Liver (tissue), 9 donors: Measurements from ENCODE around the gene HAPLN2. TPM values are rescaled to one million over a fixed set of nuclear protein-coding genes. Genes with fewer than 3 reads are reported as not detected.
A peak's percentile ranks its signal among the peaks of the same experiment; 100 is the strongest.

Source experiments
- DNase-seq: peaks from one replicate; pipeline ENCODE4 v3.0.0-alpha.2; 2017; ENCODE audit warnings: low spot score
- H3K27ac ChIP-seq, 2 donors: one replicate each; pipeline ENCODE4 v1.7.0; 2013; ENCODE audit warnings: inconsistent platforms in 2 of 2, low read length in 2 of 2, control low read depth in 1 of 2, low read depth in 1 of 2, mild to moderate bottlenecking in 1 of 2
- H3K27me3 ChIP-seq, 4 donors: one replicate each; pipeline versions ENCODE4 v1.6.1 to v1.7.0; 2013; ENCODE audit warnings: low read length in 3 of 4, inconsistent platforms in 1 of 4, mild to moderate bottlenecking in 1 of 4, moderate library complexity in 1 of 4; ENCODE audit not compliant: control insufficient read depth in 4 of 4, insufficient read depth in 4 of 4
- H3K36me3 ChIP-seq, 4 donors: one replicate each; pipeline versions ENCODE4 v1.6.1 to v1.7.0; 2013; ENCODE audit warnings: low read length in 3 of 4, mild to moderate bottlenecking in 3 of 4, low read depth in 1 of 4, moderate library complexity in 1 of 4; ENCODE audit not compliant: control insufficient read depth in 4 of 4, insufficient read depth in 3 of 4
- H3K4me1 ChIP-seq, 4 donors: one replicate each; pipeline versions ENCODE4 v1.6.1 to v1.7.0; 2013; ENCODE audit warnings: low read length in 3 of 4, mild to moderate bottlenecking in 3 of 4, moderate library complexity in 1 of 4; ENCODE audit not compliant: control insufficient read depth in 4 of 4, insufficient read depth in 4 of 4
- H3K4me3 ChIP-seq, 3 donors: one replicate each; pipeline versions ENCODE4 v1.6.1 to v1.7.0; 2013; ENCODE audit warnings: low read length in 3 of 3, control low read depth in 1 of 3, low read depth in 1 of 3, mild to moderate bottlenecking in 1 of 3
- H3K9ac ChIP-seq, 2 donors: one replicate each; pipeline ENCODE4 v1.7.0; 2013; ENCODE audit warnings: low read length in 2 of 2, mild to moderate bottlenecking in 2 of 2, moderate library complexity in 2 of 2, control low read depth in 1 of 2, low read depth in 1 of 2
- H3K9me3 ChIP-seq, 4 donors: one replicate each; pipeline versions ENCODE4 v1.6.1 to v1.7.0; 2013; ENCODE audit warnings: low read length in 3 of 4; ENCODE audit not compliant: control insufficient read depth in 4 of 4
- ATF3 ChIP-seq: IDR thresholded peaks from 2 replicates; pipeline ENCODE4 v1.6.1; 2016; ENCODE audit warnings: antibody characterized with exemption
- CTCF ChIP-seq: fragments of 150-350 bp; IDR thresholded peaks from 2 replicates; pipeline ENCODE4 v1.5.1; 2017; ENCODE audit warnings: improper control_type of control experiment, low read depth, low read length; ENCODE audit not compliant: missing input control
- EGR1 ChIP-seq, 2 donors: IDR thresholded peaks; 2 replicates each; pipeline ENCODE4 v1.6.1; 2016 to 2018; ENCODE audit warnings: antibody characterized with exemption in 2 of 2, low read depth in 2 of 2
- FOXA1 ChIP-seq: IDR thresholded peaks from 2 replicates; pipeline ENCODE4 v1.6.1; 2016; ENCODE audit warnings: antibody characterized with exemption
- FOXA2 ChIP-seq: IDR thresholded peaks from 2 replicates; pipeline ENCODE4 v1.6.1; 2016; ENCODE audit warnings: antibody characterized with exemption
- GABPA ChIP-seq, 2 donors: IDR thresholded peaks in 1 of 2; conservative IDR thresholded peaks in 1 of 2; 2 replicates each; pipeline ENCODE4 v1.6.1; 2016; ENCODE audit warnings: antibody characterized with exemption in 2 of 2, mild to moderate bottlenecking in 1 of 2, moderate library complexity in 1 of 2
- HNF4A ChIP-seq, 2 donors: conservative IDR thresholded peaks; 2 replicates each; pipeline ENCODE4 v1.6.1; 2016; ENCODE audit warnings: antibody characterized with exemption in 2 of 2, mild to moderate bottlenecking in 2 of 2
- HNF4G ChIP-seq: IDR thresholded peaks from 2 replicates; pipeline ENCODE4 v1.6.1; 2016; ENCODE audit warnings: antibody characterized with exemption
- JUND ChIP-seq, 2 donors: IDR thresholded peaks; 2 replicates each; pipeline ENCODE4 v1.6.1; 2016; ENCODE audit warnings: antibody characterized with exemption in 2 of 2
- MAX ChIP-seq: IDR thresholded peaks from 2 replicates; pipeline ENCODE4 v1.6.1; 2016; ENCODE audit warnings: antibody characterized with exemption
- NR2F2 ChIP-seq: IDR thresholded peaks from 2 replicates; pipeline ENCODE4 v1.6.1; 2016; ENCODE audit warnings: antibody characterized with exemption
- RAD21 ChIP-seq, 2 donors: IDR thresholded peaks; 2 replicates each; pipeline ENCODE4 v1.6.1; 2016; ENCODE audit warnings: antibody characterized with exemption in 2 of 2, mild to moderate bottlenecking in 2 of 2
- REST ChIP-seq: IDR thresholded peaks from 2 replicates; pipeline ENCODE4 v1.6.1; 2016; ENCODE audit warnings: antibody characterized with exemption, mild to moderate bottlenecking
- RXRA ChIP-seq, 2 donors: IDR thresholded peaks; 2 replicates each; pipeline ENCODE4 v1.6.1; 2017 to 2018; ENCODE audit warnings: antibody characterized with exemption in 2 of 2, mild to moderate bottlenecking in 1 of 2
- SP1 ChIP-seq: IDR thresholded peaks from 2 replicates; pipeline ENCODE4 v1.6.1; 2018; ENCODE audit warnings: antibody characterized with exemption, mild to moderate bottlenecking
- TAF1 ChIP-seq: conservative IDR thresholded peaks from 2 replicates; pipeline ENCODE4 v1.6.1; 2016; ENCODE audit warnings: antibody characterized with exemption, mild to moderate bottlenecking
- YY1 ChIP-seq: IDR thresholded peaks from 2 replicates; pipeline ENCODE4 v1.6.1; 2016; ENCODE audit warnings: antibody characterized with exemption, mild to moderate bottlenecking
- ZBTB33 ChIP-seq: IDR thresholded peaks from 2 replicates; pipeline ENCODE4 v1.6.1; 2016; ENCODE audit warnings: antibody characterized with exemption
- WGBS: extraction: QIAGEN DNeasy Blood & Tissue Kit; methylation state at CpG from one replicate; pipeline ENCODE4 v1.1.7; 2013; 5-methylcytosine and 5-hydroxymethylcytosine counted together
- polyA plus RNA-seq, 2 donors: library from polyadenylated mRNA; stranded (reverse) in 1 of 2; unstranded in 1 of 2; fragments of 200-250 nt in 1 of 2; fragments of >200 nt in 1 of 2; fragmentation: Nextera tagmentation in 1 of 2; extraction: Ambion mirVana in 1 of 2; gene quantifications; one replicate each; pipeline versions ENCODE4 v1.2.1 to v1.2.3, GENCODE V29; 2013 to 2015
- total RNA-seq, 2 donors: library from RNA; depleted of rRNA; stranded (reverse); fragments of >200 nt; gene quantifications; one replicate each; pipeline ENCODE4 v1.2.3, GENCODE V29; 2014
- donor health status: healthy.
- donor health status: healthy.
- donor health status: healthy.
- donor health status: healthy.
- donor health status: healthy.

Gene HAPLN2
- total and polyA plus RNA-seq, 4 donors = 0.03 to 0.08 TPM; not detected in 2

GRCh38 chr1:156665539-156665938 lies 46.3 kb downstream of the HAPLN2 start (continued):
- no peak for TF ChIP-seq HNF4A (conservative IDR thresholded peaks at IDR 0.05)
- no peak for TF ChIP-seq ZBTB33

- Histone ChIP-seq H3K27me3 (peaks cover 0 to 2% (median 0%) of the 10 kb centered on the region in 4 donors), H3K36me3 (no peaks in the 10 kb centered on the region), H3K9ac (no peak overlapping the region), H3K27ac (peak overlapping the region; percentile 37 to 56), H3K9me3 (no peaks in the 10 kb centered on the region), H3K4me1 (peaks cover 0 to 16% (median 7%) of the 10 kb centered on the region in 4 donors), H3K4me3 (no peak overlapping the region)
- WGBS = 90% methylated on average over 9 of the region's 9 CpGs
- TF ChIP-seq REST (no peak), MAX (no peak), FOXA2 (no peak), ZBTB33 (no peak), EGR1 (IDR thresholded peaks at IDR 0.05; ENCODE audit: low read depth in 2 of 2) (no peak), GABPA (IDR thresholded peaks at IDR 0.05 in 1 of 2, conservative IDR thresholded peaks at IDR 0.05 in 1 of 2) (no peak), RAD21 (IDR thresholded peaks at IDR 0.05) (no peak), SP1 (no peak), JUND (IDR thresholded peaks at IDR 0.05) (no peak), YY1 (no peak), NR2F2 (no peak), FOXA1 (no peak), HNF4G (no peak), TAF1 (no peak), CTCF (no peak), ATF3 (no peak), RXRA (IDR thresholded peaks at IDR 0.05) (no peak)
- no peak for DNase-seq
Measured at GRCh38 chr1:156666862-156667609, 47.8 kb downstream of the HAPLN2 start.
